Body of pancreas (tissue), 4 donors: ENCODE measurements around the gene SKIC3.

ENCODE experiments used
- CTCF ChIP-seq, 7 experiments: fragments of 450-650 bp in 4 of 7; fragments of 200-600 bp in 3 of 7; sonication (generic) in 3 of 7; IDR thresholded peaks; one replicate each; pipeline ENCODE4 v1.5.1; 2016 to 2019; ENCODE audit warnings: antibody characterized with exemption in 7 of 7
- POLR2A ChIP-seq, 3 donors: fragments of 450-650 bp; IDR thresholded peaks; one replicate each; pipeline ENCODE4 v1.6.1; 2016; ENCODE audit warnings: antibody characterized with exemption in 3 of 3, mild to moderate bottlenecking in 2 of 3

GRCh38 chr5:95554647-95555548, at the start of gene SKIC3, which contains the start of gene ARSK:
- TF ChIP-seq CTCF (IDR thresholded peaks at IDR 0.05) (peak in 6 of 7 experiments; percentile 26 to 57 (median 54)), POLR2A (IDR thresholded peaks at IDR 0.05) (peak; percentile 87 to 98 (median 96))
